HepG2 (cell line): ENCODE results near the gene DENND4B.

Source experiments
- AGO1 ChIP-seq: fragments of 200-400 bp; formaldehyde crosslinking; IDR thresholded peaks from 2 replicates; pipeline ENCODE4 v1.6.1; 2017; ENCODE audit warnings: mild to moderate bottlenecking, low read depth, low read length, moderate library complexity; ENCODE audit not compliant: poor library complexity, severe bottlenecking
- ZNF354B ChIP-seq: sonication (generic); formaldehyde crosslinking; IDR thresholded peaks from 2 replicates; pipeline ENCODE4 v1.8.0; 2022; ENCODE audit warnings: mild to moderate bottlenecking, missing genetic modification reagents
- ZNF646 ChIP-seq: sonication (generic); formaldehyde crosslinking; IDR thresholded peaks from 2 replicates; pipeline ENCODE4 v1.9.0; 2021; ENCODE audit warnings: mild to moderate bottlenecking, missing genetic modification reagents

GRCh38 chr1:153970346-153970745, 23.8 kb upstream of the DENND4B start:
- no peak for TF ChIP-seq ZNF354B (CRISPR knock-in tag)
- TF ChIP-seq ZNF646 (CRISPR knock-in tag), result no peak
- TF ChIP-seq AGO1, result no peak
